ENCODE measurements around the gene CFAP45.

The CFAP45 gene, protein sequence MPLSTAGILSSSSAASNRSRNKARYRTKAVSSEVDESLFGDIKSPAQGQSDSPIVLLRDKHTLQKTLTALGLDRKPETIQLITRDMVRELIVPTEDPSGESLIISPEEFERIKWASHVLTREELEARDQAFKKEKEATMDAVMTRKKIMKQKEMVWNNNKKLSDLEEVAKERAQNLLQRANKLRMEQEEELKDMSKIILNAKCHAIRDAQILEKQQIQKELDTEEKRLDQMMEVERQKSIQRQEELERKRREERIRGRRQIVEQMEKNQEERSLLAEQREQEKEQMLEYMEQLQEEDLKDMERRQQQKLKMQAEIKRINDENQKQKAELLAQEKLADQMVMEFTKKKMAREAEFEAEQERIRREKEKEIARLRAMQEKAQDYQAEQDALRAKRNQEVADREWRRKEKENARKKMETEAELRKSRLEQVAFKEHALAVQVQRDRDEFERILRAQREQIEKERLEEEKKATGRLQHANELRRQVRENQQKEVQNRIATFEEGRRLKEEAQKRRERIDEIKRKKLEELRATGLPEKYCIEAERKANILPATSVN

DNA sequence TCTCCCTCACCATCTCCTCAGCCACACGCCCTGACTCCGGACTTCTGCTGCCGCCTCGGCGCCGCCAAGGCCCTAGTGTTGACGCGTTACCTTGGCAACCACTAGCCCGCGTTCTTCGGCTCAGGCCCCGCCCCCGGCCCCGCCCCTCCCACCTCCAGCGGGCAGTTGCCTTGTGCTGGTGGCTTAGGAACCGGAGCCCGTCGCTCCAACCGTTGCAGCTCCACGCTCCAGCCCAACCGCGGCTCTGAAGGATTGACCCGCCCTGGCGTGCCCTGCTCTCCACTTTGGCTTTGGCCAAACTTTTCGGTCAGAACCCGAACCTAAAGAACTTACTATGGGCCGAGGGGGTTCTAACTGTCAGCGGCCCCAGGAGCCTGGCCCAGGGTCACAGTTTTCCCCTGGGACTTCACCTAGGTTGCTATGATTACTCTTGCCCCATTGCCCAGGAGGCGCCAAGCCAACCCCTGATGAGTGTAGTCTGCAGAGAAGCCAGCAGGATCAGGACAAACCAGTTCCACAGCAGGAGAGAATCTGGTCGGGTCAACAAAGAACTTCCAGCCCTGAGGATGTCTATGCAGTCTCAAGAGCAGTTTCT, at the start of gene CFAP45:
Gene CFAP45 (minus strand): TSS at position 80 of the 595 bp plus-strand sequence. CDS start 67 bp downstream, at position 13.
- no peak for DNase-seq

- no peak for DNase-seq
These were observed 49.2 kb upstream of the CFAP45 start for GRCh38 chr1:159949123-159949522.

DNA sequence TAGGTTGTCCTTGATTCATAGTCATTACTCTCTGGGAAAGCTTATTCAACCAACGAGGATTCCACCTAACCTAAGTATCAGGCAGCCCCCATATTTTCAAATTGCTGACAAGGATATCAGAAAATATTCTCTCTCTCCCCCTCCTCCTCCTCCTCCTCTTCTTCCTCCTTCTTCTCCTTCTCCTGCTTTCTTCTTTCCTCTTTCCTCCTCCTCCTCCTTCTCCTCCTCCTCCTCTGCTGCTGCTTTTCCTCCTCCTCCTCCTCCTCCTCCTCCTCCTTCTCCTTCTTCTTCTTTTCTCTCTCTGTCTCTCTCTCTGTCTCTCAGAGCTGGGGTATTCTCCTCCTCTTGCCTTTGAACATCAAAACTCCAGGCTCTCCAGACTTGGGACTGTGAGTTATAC, 48.0 kb upstream of the CFAP45 start:
- DNase-seq = no peak

DNA sequence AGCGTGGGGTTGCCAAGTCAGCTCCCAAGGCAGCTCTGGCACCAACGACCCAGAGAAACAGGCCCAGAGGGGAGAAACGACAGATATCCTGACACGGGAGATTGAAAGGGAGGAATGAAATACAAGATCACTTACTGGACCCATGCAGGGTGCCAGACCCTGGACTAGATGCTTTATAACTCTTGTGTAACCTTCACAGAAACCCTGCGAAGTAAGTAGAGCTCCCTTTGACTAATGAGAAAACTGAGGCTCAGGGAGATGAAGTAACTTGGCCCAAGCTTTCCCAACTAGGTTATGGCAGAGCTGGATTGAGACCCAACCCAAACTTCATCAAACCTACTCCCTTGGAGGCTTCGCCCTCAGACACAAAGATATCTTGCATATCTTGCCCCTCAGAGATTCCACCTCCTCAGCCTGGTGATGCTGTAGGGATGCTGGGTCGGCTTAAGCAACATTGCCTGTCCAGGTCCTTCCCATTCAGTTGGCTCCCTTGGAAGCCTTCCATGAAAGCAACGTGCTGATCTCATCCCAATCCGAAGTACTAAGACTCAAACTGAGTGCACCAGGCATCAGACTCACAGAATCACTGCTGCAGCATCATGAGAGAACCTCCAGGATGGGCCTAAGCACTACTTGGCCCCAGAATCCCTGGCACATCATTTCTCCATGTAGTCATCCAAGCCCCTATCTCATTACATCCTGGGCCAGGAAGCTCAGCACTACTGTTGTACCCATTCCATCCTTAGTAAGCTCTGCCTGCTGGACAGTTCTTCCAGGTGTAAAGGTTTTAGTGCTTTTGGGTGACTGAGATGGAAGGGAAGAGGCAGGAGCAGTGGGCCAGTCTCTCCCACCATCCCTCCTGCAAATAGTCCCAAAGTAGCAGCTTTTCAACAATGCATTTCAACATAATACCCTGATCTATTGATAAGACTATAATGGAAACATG, 46.5 kb upstream of the CFAP45 start:
- no peak for DNase-seq

- DNase-seq = peak; percentile 59 to 66
These were observed 45.7 kb upstream of the CFAP45 start, which contains the start of gene IGSF9 for GRCh38 chr1:159945483-159946241. Gene IGSF9 (minus strand): TSS chr1:159945613. CDS start chr1:159943454, 2,159 bp downstream.

DNA sequence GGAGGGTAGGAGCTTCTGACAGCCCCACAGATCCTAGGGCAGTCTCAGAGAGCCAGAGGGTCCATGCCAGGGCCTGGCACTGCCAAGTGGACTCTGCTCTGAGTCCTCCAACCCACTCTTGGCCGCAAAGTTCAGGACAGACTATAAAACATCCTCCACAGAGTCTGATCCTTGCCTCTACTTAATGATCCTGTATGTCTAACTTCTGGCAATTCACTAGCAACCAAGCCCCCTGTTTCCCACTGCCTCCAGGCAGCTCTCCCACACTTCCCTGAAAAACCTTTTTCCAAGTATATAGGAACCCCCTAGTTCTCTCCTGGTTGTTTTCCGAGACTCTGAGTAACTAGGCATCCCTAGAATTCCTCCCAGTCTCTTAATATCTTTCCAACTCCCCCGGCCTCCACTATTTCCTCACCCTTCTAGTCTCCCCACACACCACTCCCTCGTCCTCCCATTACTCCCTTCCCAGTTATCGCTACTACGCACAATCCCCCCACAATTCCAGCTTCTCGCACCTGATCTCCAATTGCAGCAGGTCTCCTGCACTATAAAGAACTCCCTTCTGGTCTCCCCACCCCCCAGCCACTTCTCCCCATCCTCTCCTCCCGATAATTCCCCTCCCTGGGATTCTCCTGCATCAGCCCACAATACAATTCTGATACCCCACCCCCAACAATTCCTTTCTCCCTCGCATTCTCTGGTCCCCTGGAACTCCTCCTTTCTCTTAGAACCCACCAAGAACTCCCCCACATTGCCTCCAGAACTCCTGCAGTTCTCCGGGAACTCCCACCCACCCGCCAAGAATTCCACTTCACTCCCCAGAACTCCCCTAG, 44.9 kb upstream of the CFAP45 start:
- no peak for DNase-seq

DNA sequence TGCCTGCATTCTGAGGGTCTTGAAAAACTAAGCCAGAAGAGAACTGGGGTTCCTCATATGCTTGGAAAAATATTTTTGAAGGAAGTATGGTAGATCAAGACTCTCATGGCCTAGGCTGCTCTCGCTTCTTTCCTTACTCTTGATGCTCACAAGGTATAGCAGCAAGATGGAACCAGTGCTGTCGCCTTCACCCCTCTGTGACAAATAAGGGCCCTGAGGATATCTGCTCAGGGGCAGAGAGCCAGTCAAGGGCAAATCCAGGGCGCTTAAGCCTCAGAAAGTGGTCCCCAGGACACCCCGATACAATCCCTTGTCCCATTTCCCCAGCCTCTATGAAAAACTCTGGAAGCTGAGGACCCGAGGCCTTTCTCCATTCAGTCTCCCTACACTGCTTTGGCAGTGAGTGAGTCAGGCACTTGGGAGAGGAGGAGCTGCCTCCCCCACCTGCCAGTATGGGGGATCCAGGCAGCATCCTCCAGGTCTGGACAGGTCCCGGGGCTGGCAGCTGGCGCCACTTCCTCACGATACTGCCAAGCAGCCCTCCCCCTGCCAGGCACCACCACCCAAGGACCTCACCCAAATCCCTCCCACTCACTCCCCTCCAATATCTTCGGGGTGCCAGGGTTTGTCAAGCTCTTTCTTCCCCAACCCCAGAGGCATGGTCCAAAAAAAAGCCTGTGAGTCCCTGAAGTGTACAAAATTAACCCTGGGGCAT, 44.1 kb upstream of the CFAP45 start:
- DNase-seq = no peak

DNA sequence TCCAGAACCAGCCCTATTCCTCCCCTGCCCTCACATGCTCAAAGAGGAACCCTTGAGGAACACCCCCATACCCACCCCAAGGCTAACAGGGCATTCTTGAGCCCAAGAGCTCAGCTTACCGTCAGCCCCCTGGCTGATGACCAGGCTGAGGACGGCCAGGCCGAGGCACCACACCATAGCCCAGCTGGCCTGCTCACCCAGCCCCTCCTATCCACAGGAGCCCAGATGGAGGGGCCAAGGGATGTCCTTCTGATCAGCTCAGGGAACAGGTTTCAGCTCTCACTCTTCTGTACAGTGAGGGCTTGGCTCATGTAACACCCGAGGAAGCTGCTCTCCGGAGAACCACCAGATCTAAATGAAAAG, 43.3 kb upstream of the CFAP45 start:
- DNase-seq = no peak

GRCh38 chr1:159942632-159943277, 42.8 kb upstream of the CFAP45 start:
- DNase-seq = no peak

GRCh38 chr1:159941591-159942560, 41.9 kb upstream of the CFAP45 start:
- no peak for DNase-seq

- DNase-seq = no peak
These were observed 41.2 kb upstream of the CFAP45 start for GRCh38 chr1:159941141-159941540.

DNA sequence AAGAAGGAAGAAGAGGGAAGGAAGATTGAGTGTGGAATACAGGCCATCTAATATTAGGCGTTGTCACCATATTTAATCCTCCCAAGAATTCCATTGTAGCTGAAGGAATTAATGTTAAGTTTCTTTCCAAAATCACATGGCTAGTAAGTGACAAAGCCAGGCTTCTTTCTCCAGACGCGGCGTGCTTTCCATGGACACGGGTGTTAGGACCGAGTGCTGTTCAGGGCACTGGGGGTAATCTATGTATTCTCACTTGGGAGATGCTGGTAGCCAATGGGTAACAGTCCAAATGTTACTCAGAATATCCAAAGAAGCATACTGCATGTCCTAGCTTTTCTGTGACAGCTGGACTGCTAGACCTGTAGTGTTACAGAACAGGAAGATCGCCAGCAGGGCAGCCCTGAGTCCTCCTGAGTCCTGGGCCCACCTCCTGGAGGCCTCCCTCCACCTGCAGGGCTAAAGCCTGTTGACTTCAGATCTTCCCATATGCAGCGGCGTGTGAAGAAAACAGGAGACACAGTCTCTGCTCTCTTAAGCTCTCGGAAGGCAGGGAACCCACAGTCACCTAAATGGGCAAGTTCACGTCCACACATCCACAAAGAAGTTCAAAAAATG, 40.1 kb upstream of the CFAP45 start:
- DNase-seq = no peak

- no peak for DNase-seq
These were observed 39.7 kb upstream of the CFAP45 start for GRCh38 chr1:159939678-159940002.

GRCh38 chr1:159938905-159939677, 39.1 kb upstream of the CFAP45 start:
- no peak for DNase-seq

DNA sequence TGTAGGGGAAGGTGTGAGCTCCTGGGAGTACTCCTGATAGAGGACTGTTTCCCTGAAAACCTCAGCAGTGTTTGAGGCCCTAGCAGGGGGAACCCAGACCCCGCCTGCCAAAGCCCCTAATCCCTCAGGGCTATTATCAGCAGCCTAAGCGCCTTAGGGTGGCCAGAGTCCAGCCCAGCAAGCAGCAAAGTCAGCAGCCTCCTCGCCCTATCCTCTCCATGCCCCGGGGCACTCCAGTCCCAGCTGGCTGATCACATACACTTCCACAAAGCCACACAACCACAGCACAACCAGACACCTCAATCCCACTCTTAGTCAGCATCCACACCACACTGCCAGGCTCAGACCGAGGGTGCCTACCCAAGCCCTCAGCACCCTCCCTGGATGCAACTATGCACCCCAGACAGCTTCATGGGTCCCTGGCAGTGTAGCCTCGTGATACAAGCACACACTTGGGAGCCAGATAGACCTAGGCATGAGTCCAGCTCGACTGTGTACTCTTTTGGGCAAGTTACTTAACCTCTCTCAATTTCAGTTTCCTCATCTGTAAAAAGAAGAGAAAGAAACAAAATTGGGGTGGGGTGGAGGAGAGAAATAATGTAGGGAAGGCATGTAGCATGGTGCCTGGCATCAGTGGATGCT, 38.4 kb upstream of the CFAP45 start:
- no peak for DNase-seq

DNA sequence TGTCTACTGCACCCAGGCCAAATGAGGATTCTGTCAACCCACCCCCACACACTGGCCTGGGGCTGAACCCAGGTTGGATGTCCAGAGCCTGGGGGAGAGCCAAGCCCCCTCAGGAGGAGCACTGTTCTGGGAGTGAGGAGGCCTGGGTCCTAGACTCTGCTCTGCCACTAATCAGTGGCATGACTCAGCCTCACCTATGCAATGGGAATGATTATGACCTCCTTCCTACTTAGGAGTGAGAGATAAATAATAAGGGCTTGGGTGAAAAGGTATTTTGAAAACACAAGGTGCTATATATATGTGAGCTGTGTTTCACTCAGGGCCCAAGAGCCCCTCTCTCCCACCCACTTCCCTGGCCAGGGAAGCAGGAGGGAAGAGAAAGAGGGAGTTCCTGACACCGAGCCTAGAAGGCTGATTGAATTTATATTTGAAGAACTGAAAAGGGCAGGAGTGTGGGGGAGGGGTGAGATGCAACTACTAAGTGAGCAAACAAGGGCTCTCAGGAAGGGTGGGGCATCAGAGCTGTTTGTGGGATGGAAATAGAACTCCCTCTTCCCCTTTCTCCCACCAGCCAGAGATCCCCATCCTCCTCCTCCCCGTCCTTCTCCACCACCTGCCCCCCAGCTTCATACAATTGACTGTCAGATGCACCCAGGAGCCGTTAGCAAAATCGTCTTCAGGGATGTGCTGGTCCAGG, 37.2 kb upstream of the CFAP45 start:
- no peak for DNase-seq
